AG08395 (cell line): ENCODE measurements around the gene B3GNT9.

ENCODE experiments used
- DNase-seq: peaks from one replicate; pipeline ENCODE4 v3.0.0; 2012; ENCODE audit warnings: mixed read lengths, low spot score

Gene B3GNT9

GRCh38 chr16:67166598-67167168, 15.9 kb upstream of the B3GNT9 start:
- no peak for DNase-seq

GRCh38 chr16:67166110-67166547, 15.3 kb upstream of the B3GNT9 start:
- DNase-seq: no peak

- DNase-seq: no peak
Observed at GRCh38 chr16:67165121-67166078, 14.6 kb upstream of the B3GNT9 start.

- DNase-seq: peak; percentile 47
Observed at GRCh38 chr16:67164599-67165061, 13.8 kb upstream of the B3GNT9 start, which contains the start of gene HSF4. Gene HSF4 (plus strand): TSS chr16:67164745. CDS start chr16:67164812, 67 bp downstream.

- DNase-seq: no peak
Observed at GRCh38 chr16:67163999-67164558, 13.3 kb upstream of the B3GNT9 start.

- DNase-seq: no peak
Observed at GRCh38 chr16:67163164-67163998, 12.6 kb upstream of the B3GNT9 start.

GRCh38 chr16:67162506-67163163, 11.8 kb upstream of the B3GNT9 start:
- no peak for DNase-seq

- DNase-seq: no peak
Observed at GRCh38 chr16:67161595-67162058, 10.8 kb upstream of the B3GNT9 start.

GRCh38 chr16:67158637-67159600, 8.1 kb upstream of the B3GNT9 start:
- DNase-seq: no peak

GRCh38 chr16:67157892-67158635, 7.3 kb upstream of the B3GNT9 start:
- no peak for DNase-seq

GRCh38 chr16:67157106-67157748, 6.4 kb upstream of the B3GNT9 start:
- DNase-seq: no peak

GRCh38 chr16:67156143-67156844, 5.5 kb upstream of the B3GNT9 start:
- DNase-seq: no peak

GRCh38 chr16:67155295-67156142, 4.7 kb upstream of the B3GNT9 start:
- peak; percentile 88 for DNase-seq

- no peak for DNase-seq
Observed at GRCh38 chr16:67154578-67155294, 3.9 kb upstream of the B3GNT9 start.

- DNase-seq: no peak
Observed at GRCh38 chr16:67151431-67152097, 766 bp upstream of the B3GNT9 start.
